Liver (tissue), 9 donors: Measurements from ENCODE around the gene CDH23. TPM values are rescaled to one million over a fixed set of nuclear protein-coding genes. Genes with fewer than 3 reads are reported as not detected.
A peak's percentile ranks its signal among the peaks of the same experiment; 100 is the strongest.

ENCODE experiments used
- DNase-seq: peaks from one replicate; pipeline ENCODE4 v3.0.0-alpha.2; 2017; ENCODE audit warnings: low spot score
- H3K27ac ChIP-seq, 2 donors: one replicate each; pipeline ENCODE4 v1.7.0; 2013; ENCODE audit warnings: inconsistent platforms in 2 of 2, low read length in 2 of 2, control low read depth in 1 of 2, low read depth in 1 of 2, mild to moderate bottlenecking in 1 of 2
- H3K27me3 ChIP-seq, 4 donors: one replicate each; pipeline versions ENCODE4 v1.6.1 to v1.7.0; 2013; ENCODE audit warnings: low read length in 3 of 4, inconsistent platforms in 1 of 4, mild to moderate bottlenecking in 1 of 4, moderate library complexity in 1 of 4; ENCODE audit not compliant: control insufficient read depth in 4 of 4, insufficient read depth in 4 of 4
- H3K36me3 ChIP-seq, 4 donors: one replicate each; pipeline versions ENCODE4 v1.6.1 to v1.7.0; 2013; ENCODE audit warnings: low read length in 3 of 4, mild to moderate bottlenecking in 3 of 4, low read depth in 1 of 4, moderate library complexity in 1 of 4; ENCODE audit not compliant: control insufficient read depth in 4 of 4, insufficient read depth in 3 of 4
- H3K4me1 ChIP-seq, 4 donors: one replicate each; pipeline versions ENCODE4 v1.6.1 to v1.7.0; 2013; ENCODE audit warnings: low read length in 3 of 4, mild to moderate bottlenecking in 3 of 4, moderate library complexity in 1 of 4; ENCODE audit not compliant: control insufficient read depth in 4 of 4, insufficient read depth in 4 of 4
- H3K4me3 ChIP-seq, 3 donors: one replicate each; pipeline versions ENCODE4 v1.6.1 to v1.7.0; 2013; ENCODE audit warnings: low read length in 3 of 3, control low read depth in 1 of 3, low read depth in 1 of 3, mild to moderate bottlenecking in 1 of 3
- H3K9ac ChIP-seq, 2 donors: one replicate each; pipeline ENCODE4 v1.7.0; 2013; ENCODE audit warnings: low read length in 2 of 2, mild to moderate bottlenecking in 2 of 2, moderate library complexity in 2 of 2, control low read depth in 1 of 2, low read depth in 1 of 2
- H3K9me3 ChIP-seq, 4 donors: one replicate each; pipeline versions ENCODE4 v1.6.1 to v1.7.0; 2013; ENCODE audit warnings: low read length in 3 of 4; ENCODE audit not compliant: control insufficient read depth in 4 of 4
- ATF3 ChIP-seq: IDR thresholded peaks from 2 replicates; pipeline ENCODE4 v1.6.1; 2016; ENCODE audit warnings: antibody characterized with exemption
- CTCF ChIP-seq: fragments of 150-350 bp; IDR thresholded peaks from 2 replicates; pipeline ENCODE4 v1.5.1; 2017; ENCODE audit warnings: improper control_type of control experiment, low read depth, low read length; ENCODE audit not compliant: missing input control
- FOXA1 ChIP-seq: IDR thresholded peaks from 2 replicates; pipeline ENCODE4 v1.6.1; 2016; ENCODE audit warnings: antibody characterized with exemption
- FOXA2 ChIP-seq: IDR thresholded peaks from 2 replicates; pipeline ENCODE4 v1.6.1; 2016; ENCODE audit warnings: antibody characterized with exemption
- HNF4G ChIP-seq: IDR thresholded peaks from 2 replicates; pipeline ENCODE4 v1.6.1; 2016; ENCODE audit warnings: antibody characterized with exemption
- JUND ChIP-seq, 2 donors: IDR thresholded peaks; 2 replicates each; pipeline ENCODE4 v1.6.1; 2016; ENCODE audit warnings: antibody characterized with exemption in 2 of 2
- NR2F2 ChIP-seq: IDR thresholded peaks from 2 replicates; pipeline ENCODE4 v1.6.1; 2016; ENCODE audit warnings: antibody characterized with exemption
- RAD21 ChIP-seq, 2 donors: IDR thresholded peaks; 2 replicates each; pipeline ENCODE4 v1.6.1; 2016; ENCODE audit warnings: antibody characterized with exemption in 2 of 2, mild to moderate bottlenecking in 2 of 2
- REST ChIP-seq: IDR thresholded peaks from 2 replicates; pipeline ENCODE4 v1.6.1; 2016; ENCODE audit warnings: antibody characterized with exemption, mild to moderate bottlenecking
- RXRA ChIP-seq, 2 donors: IDR thresholded peaks; 2 replicates each; pipeline ENCODE4 v1.6.1; 2017 to 2018; ENCODE audit warnings: antibody characterized with exemption in 2 of 2, mild to moderate bottlenecking in 1 of 2
- SP1 ChIP-seq: IDR thresholded peaks from 2 replicates; pipeline ENCODE4 v1.6.1; 2018; ENCODE audit warnings: antibody characterized with exemption, mild to moderate bottlenecking
- TAF1 ChIP-seq: conservative IDR thresholded peaks from 2 replicates; pipeline ENCODE4 v1.6.1; 2016; ENCODE audit warnings: antibody characterized with exemption, mild to moderate bottlenecking
- ZBTB33 ChIP-seq: IDR thresholded peaks from 2 replicates; pipeline ENCODE4 v1.6.1; 2016; ENCODE audit warnings: antibody characterized with exemption
- WGBS: extraction: QIAGEN DNeasy Blood & Tissue Kit; methylation state at CpG from one replicate; pipeline ENCODE4 v1.1.7; 2013; 5-methylcytosine and 5-hydroxymethylcytosine counted together
- polyA plus RNA-seq, 2 donors: library from polyadenylated mRNA; stranded (reverse) in 1 of 2; unstranded in 1 of 2; fragments of 200-250 nt in 1 of 2; fragments of >200 nt in 1 of 2; fragmentation: Nextera tagmentation in 1 of 2; extraction: Ambion mirVana in 1 of 2; gene quantifications; one replicate each; pipeline versions ENCODE4 v1.2.1 to v1.2.3, GENCODE V29; 2013 to 2015
- total RNA-seq, 2 donors: library from RNA; depleted of rRNA; stranded (reverse); fragments of >200 nt; gene quantifications; one replicate each; pipeline ENCODE4 v1.2.3, GENCODE V29; 2014
- donor health status: healthy.
- donor health status: healthy.
- donor health status: healthy.
- donor health status: healthy.
- donor health status: healthy.

CDH23 gene
- total and polyA plus RNA-seq, 4 donors: 1.5 to 4.7 (median 3.4) TPM

- no peaks in the 10 kb centered on the region for H3K36me3 ChIP-seq
- WGBS: 94% methylated on average over 5 of the region's 5 CpGs
- H3K9me3 ChIP-seq: no peaks in the 10 kb centered on the region
- no peaks in the 10 kb centered on the region for H3K4me1 ChIP-seq
- no peak overlapping the region for H3K27ac ChIP-seq
- H3K4me3 ChIP-seq: no peak overlapping the region
- DNase-seq: no peak
- no peak for TF ChIP-seq RAD21 (IDR thresholded peaks at IDR 0.05)
- TF ChIP-seq CTCF: no peak
- no peak for TF ChIP-seq ATF3
- TF ChIP-seq TAF1: no peak
- TF ChIP-seq FOXA1: no peak
- no peak for TF ChIP-seq FOXA2
- no peak for TF ChIP-seq JUND (IDR thresholded peaks at IDR 0.05)
- no peak for TF ChIP-seq REST
- no peak for TF ChIP-seq ZBTB33
- no peak for TF ChIP-seq RXRA (IDR thresholded peaks at IDR 0.05)
- no peak for TF ChIP-seq NR2F2
- no peaks in the 10 kb centered on the region for H3K27me3 ChIP-seq
- no peak overlapping the region for H3K9ac ChIP-seq
Observed at GRCh38 chr10:71568896-71569492, 172.3 kb downstream of the CDH23 start.

- H3K9ac ChIP-seq: no peak overlapping the region
- no peaks in the 10 kb centered on the region for H3K27me3 ChIP-seq
- peak; percentile 85 for DNase-seq
- TF ChIP-seq CTCF (peak; percentile 86), HNF4G (no peak), JUND (IDR thresholded peaks at IDR 0.05) (no peak), RXRA (IDR thresholded peaks at IDR 0.05) (no peak), SP1 (no peak), FOXA1 (no peak), RAD21 (IDR thresholded peaks at IDR 0.05) (peak; percentile 89 to 91)
- H3K36me3 ChIP-seq: no peaks in the 10 kb centered on the region
- no peak overlapping the region for H3K4me3 ChIP-seq
- no peak overlapping the region for H3K27ac ChIP-seq
- no peaks in the 10 kb centered on the region for H3K9me3 ChIP-seq
- WGBS: 48% methylated on average over 6 of the region's 6 CpGs
- H3K4me1 ChIP-seq: peaks cover 0 to 2% (median under 1%) of the 10 kb centered on the region in 4 donors
Observed at GRCh38 chr10:71569775-71570588, 173.3 kb downstream of the CDH23 start.
